GM21381 (cell line): Measurements from ENCODE around the gene TMEM108.
"Not testable (repeated sequence)": the region's sequence is repeated elsewhere in the genome, so short reads cannot be mapped to it uniquely, and the experiment has no call there.

Experiments used
- ATAC-seq: cut with Tn5 transposase; IDR thresholded peaks from one replicate; pipeline ENCODE4 v1.9.1; 2021; ENCODE audit warnings: mild to moderate bottlenecking, moderate library complexity; ENCODE audit not compliant: unreplicated experiment

The TMEM108 gene

GRCh38 chr3:133038089-133038730, at the start of gene TMEM108:
Gene TMEM108, plus strand, starts transcription at chr3:133038391.
- no peak for ATAC-seq

DNA sequence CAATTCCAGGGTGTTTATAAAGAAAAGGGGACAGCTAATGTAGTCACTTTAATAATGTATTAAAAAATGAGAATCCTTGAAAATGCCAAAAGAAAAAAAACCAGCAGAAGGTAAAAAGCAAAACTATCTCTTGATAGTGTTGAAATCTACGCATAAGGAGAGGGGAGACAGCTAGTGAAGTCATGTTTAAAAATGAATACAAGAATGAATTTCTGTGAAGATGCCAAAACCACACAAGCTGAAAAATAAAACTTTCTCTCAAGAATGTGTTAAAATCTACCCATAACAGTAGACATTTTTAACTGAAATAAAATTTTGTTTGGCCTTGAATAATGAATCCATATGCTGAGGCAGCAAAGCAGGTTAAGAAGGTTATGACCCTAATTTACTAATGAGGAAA, 42.2 kb upstream of the TMEM108 start:
- ATAC-seq = no peak

GRCh38 chr3:132997404-132998185, 40.6 kb upstream of the TMEM108 start:
- ATAC-seq = no peak

DNA sequence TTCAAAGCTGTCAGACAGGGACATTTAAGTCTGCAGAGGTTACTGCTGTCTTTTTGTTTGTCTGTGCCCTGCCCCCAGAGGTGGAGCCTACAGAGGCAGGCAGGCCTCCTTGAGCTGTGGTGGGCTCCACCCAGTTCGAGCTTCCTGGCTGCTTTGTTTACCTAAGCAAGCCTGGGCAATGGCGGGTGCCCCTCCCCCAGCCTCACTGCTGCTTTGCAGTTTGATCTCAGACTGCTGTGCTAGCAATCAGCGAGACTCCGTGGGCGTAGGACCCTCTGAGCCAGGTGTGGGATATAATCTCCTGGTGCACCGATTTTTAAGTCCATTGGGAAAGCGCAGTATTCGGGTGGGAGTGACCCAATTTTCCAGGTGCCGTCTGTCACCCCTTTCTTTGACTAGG, 33.2 kb upstream of the TMEM108 start:
- ATAC-seq = not testable (repeated sequence)

DNA sequence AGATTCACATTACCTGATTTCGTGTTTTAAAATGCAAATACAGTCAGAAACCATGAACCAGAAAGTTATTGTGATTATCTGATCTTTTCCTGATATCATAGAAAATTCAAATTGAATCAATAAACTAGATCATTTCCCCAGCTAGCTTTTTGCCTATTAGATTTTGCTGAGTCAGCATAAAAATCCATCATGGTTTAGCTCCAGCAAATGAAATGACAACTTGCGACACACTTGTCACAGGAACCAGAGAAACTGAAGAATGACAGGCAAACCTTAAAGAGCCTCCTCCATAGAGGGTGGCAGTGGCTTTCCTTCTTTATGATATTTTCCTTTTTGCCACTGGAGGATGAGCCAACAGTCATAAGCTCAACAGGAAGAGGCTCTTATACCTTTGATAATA, 30.6 kb upstream of the TMEM108 start:
- ATAC-seq = no peak

DNA sequence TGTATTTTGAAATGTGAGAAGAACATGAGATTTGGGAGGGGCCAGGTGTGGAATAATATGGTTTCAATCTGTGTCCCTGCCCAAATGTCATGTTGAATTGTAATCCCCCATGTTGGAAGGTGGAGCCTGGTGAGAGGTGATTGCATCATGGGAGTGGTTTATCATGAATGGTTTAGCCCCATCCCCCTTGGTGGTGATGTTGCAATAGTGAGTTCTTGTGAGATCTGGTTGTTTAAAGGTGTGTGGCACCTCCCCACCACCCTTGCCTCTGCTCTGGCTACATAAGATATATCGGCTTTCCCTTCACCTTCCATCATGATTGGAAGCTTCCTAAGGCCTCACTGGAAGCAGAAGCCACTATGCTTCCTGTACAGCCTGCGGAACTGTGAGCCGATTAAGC, 23.9 kb upstream of the TMEM108 start:
- ATAC-seq = no peak

DNA sequence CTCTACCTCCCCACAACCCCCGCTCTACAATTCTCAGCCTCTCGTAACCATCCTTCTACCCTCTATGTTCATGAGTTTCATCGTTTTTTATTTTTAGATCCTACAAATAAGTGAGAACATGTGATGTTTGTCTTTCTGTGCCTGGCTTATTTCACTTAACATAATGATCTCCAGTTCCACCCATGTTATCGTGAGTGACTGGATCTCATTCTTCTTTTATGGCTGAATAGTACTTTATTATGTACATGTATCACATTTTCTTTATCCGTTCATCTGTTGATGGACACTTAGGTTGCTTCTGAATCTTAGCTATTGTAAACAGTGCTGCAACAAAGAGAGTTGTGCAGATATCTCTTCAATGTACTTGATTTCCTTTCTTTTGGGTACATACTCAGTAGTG, 22.6 kb upstream of the TMEM108 start:
- ATAC-seq = not testable (repeated sequence)

- ATAC-seq = no peak
Observed at GRCh38 chr3:133016838-133017309, 21.3 kb upstream of the TMEM108 start.

DNA sequence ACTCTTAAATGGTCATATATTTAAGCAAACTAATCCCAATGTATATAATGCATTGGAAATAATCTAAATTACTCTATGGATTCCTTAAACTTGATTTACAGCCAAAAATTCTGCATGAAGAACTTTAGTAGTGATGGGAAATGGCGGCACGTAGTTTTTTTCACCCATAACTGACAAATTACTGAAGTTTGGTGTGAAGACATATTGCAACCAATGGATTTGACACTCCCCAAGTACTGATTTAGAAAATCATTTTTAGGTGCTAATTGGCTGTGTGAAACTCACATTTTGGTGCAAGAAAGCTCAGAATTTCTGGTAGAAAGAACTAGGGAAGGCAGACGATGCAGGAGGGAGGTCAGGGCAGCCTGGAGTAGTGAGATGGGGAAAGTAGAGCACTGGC, 19.3 kb upstream of the TMEM108 start:
- ATAC-seq = no peak

DNA sequence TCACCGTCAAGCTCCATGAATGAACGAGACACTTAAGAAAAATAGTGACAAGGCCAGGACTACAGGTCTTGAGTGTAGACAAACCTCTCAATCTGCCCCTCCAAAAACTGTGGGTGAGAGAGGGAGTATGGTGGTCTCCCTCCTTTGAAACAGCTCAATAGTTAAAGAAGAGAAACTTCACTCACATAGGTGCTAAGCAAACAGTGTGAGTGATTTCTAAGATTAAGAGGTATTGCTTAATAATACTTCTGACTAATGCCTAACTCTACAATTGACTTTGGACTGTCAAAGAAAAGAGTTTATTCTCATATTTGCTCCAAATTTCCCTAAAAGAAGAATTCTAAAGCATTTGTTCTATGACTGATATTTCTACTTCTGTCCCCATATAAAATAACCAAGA, 17.0 kb upstream of the TMEM108 start:
- no peak for ATAC-seq

- no peak for ATAC-seq
Observed at GRCh38 chr3:133023362-133023761, 14.8 kb upstream of the TMEM108 start.

DNA sequence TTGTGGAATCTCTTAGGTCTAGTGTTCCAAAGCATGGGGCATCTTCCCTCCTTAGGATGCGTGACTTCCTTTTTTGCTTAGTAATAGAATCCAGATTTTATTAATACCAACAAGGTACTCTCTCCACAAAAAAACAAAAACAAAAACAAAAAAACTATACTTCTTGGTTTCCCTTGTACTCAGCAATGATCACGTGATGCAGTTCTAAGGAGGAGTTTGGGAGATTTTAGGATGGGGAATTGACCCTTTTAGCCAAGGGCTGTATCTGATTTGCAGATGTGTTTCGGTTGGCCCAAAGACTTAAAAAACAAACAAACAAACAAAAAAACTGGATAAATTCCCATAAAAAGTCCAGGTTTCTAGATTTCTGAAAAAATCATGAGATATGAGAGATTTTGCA, 12.6 kb upstream of the TMEM108 start:
- ATAC-seq = no peak

GRCh38 chr3:133032301-133032700, 5.9 kb upstream of the TMEM108 start:
- ATAC-seq = no peak

GRCh38 chr3:133037436-133037835, 755 bp upstream of the TMEM108 start:
- ATAC-seq = no peak

GRCh38 chr3:133038731-133039375, 662 bp downstream of the TMEM108 start:
- no peak for ATAC-seq

DNA sequence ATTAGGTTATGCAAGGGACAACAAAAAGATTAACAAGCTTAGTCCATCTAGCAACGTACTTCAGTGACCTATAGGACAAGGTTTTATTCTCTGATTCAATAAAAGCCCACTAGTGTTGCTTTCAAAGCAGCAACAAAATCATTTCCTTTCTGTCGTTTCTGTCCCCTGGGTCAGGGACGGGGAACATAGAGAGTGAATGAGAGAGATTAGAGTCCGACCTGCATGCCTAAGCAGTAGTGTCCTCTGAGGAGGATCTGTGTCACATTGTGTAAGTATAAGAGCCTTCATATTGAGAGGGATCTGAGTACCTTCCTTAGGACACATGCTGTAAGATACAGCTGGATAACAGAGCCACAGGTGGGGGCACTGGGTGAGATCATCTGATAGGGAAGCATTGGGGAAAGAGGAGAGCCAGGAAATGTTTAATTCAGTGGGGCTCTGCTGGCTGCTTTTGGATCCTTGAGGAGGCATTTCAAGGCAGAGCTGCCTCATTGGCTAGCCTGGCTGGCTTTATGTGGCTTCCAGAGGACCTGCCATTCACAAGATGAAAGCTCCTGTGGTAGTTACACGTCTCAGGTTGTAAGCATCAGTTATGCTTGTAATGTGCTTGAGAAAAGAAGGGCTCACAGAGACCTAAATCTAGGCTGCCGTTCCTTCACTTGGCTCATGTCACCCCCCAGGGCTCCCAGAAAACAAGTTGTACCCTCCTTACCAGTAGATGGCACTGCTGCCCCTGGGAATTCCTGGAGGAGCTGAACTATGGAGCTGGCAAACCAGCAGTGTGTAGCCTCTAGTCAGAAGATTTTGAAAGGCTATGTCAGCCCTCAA, 2.7 kb downstream of the TMEM108 start:
- no peak for ATAC-seq

- no peak for ATAC-seq
Observed at GRCh38 chr3:133041524-133041829, 3.3 kb downstream of the TMEM108 start.

DNA sequence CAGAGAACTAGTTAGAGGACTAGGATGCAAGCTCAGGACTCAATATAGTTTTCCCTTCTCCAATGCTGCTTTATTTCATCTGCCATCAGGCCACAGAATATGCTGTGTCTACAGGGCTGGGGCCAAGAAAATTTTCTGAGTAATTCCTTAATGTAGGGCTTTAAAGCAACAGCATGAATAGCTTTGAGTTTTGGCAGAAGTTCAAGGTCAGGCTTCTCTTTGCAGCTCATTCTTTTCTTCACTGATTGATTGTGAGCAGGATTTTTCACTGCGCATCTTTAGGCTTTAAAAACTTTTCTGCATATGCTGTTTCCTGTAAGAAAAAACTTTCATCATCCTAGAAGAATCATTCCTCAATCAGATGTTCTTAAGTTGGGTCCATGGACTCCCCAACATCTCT, 4.6 kb downstream of the TMEM108 start:
- ATAC-seq = no peak

- ATAC-seq = no peak
Observed at GRCh38 chr3:133047980-133048379, 9.8 kb downstream of the TMEM108 start.

- no peak for ATAC-seq
Observed at GRCh38 chr3:133049491-133049890, 11.3 kb downstream of the TMEM108 start.

GRCh38 chr3:133050891-133051290, 12.7 kb downstream of the TMEM108 start:
- ATAC-seq = no peak
